Left renal cortex interstitium (tissue), 4 donors: ENCODE measurements around the gene TLR3. TPM values are rescaled to one million over a fixed set of nuclear protein-coding genes. Genes with fewer than 3 reads are reported as not detected.
"Not testable (repeated sequence)": the region's sequence is repeated elsewhere in the genome, so short reads cannot be mapped to it uniquely, and the experiment has no call there.

Source experiments
- DNase-seq, 4 donors: peaks; one replicate each; pipeline ENCODE4 v3.0.0-alpha.2; 2013; ENCODE audit warnings: low read depth in 4 of 4, low spot score in 2 of 4, missing footprints in 1 of 4
- polyA plus RNA-seq, 4 donors: library from polyadenylated mRNA; unstranded; fragments of 120-200 nt; gene quantifications; one replicate each; pipeline ENCODE4 v1.2.1, GENCODE V29; 2013; ENCODE audit not compliant: insufficient read length in 4 of 4

TLR3 gene
- polyA plus RNA-seq, result 10 to 100 TPM; 11.4 to 17.5 (median 12.8) TPM

- peak in 3 of 4 donors; percentile 44 to 75 (median 48) for DNase-seq
Observed at GRCh38 chr4:186068581-186069348, at the start of gene TLR3. Gene TLR3, plus strand, starts transcription at chr4:186069156. Its CDS starts 7,464 bp downstream, at chr4:186076620.

GRCh38 chr4:186019269-186019668 is 49.7 kb upstream of the TLR3 start:
- DNase-seq, result no peak

- no peak for DNase-seq
Observed at GRCh38 chr4:186020106-186020792, 48.7 kb upstream of the TLR3 start.

GRCh38 chr4:186020793-186021407 is 48.1 kb upstream of the TLR3 start:
- no peak for DNase-seq

GRCh38 chr4:186021461-186022167 is 47.3 kb upstream of the TLR3 start:
- DNase-seq, result no peak

GRCh38 chr4:186023975-186024374 is 45.0 kb upstream of the TLR3 start:
- DNase-seq, result no peak

- no peak for DNase-seq
Observed at GRCh38 chr4:186024637-186025407, 44.1 kb upstream of the TLR3 start.

- no peak for DNase-seq
Observed at GRCh38 chr4:186025408-186025690, 43.6 kb upstream of the TLR3 start.

GRCh38 chr4:186027405-186027804 is 41.6 kb upstream of the TLR3 start:
- DNase-seq, result no peak

GRCh38 chr4:186029571-186030398 is 39.2 kb upstream of the TLR3 start:
- DNase-seq, result peak in 3 of 4 donors; percentile 67 to 75 (median 69)

- no peak for DNase-seq
Observed at GRCh38 chr4:186030399-186030775, 38.6 kb upstream of the TLR3 start.

- DNase-seq, result no peak
Observed at GRCh38 chr4:186030795-186031194, 38.2 kb upstream of the TLR3 start.

- DNase-seq, result no peak
Observed at GRCh38 chr4:186032259-186032658, 36.7 kb upstream of the TLR3 start.

- no peak for DNase-seq
Observed at GRCh38 chr4:186033027-186033426, 35.9 kb upstream of the TLR3 start.

- DNase-seq, result not testable (repeated sequence)
Observed at GRCh38 chr4:186034613-186035012, 34.3 kb upstream of the TLR3 start.

GRCh38 chr4:186036976-186037581 is 31.9 kb upstream of the TLR3 start:
- no peak for DNase-seq

- DNase-seq, result peak; percentile 68 to 77 (median 70)
Observed at GRCh38 chr4:186037692-186038658, 31.0 kb upstream of the TLR3 start.

GRCh38 chr4:186039697-186040096 is 29.3 kb upstream of the TLR3 start:
- DNase-seq, result no peak
